Kidney (tissue), 14 donors: ENCODE data around the gene GADD45GIP1. TPM values are rescaled to one million over a fixed set of nuclear protein-coding genes. Genes with fewer than 3 reads are reported as not detected.
"Not testable (repeated sequence)": the region's sequence is repeated elsewhere in the genome, so short reads cannot be mapped to it uniquely, and the experiment has no call there.

Source experiments
- DNase-seq, 5 donors: peaks; one replicate each; pipeline ENCODE4 v3.0.0-alpha.2; 2013 to 2020
- FAIRE-seq: peaks from 2 replicates; lab custom pipeline; 2012; peaks lifted over from hg19 to GRCh38; lab: Jason Lieb, UNC
- H3K27ac ChIP-seq, 2 donors: one replicate each; pipeline ENCODE4 v1.7.0; 2013; ENCODE audit warnings: low read depth in 2 of 2, low read length in 2 of 2, inconsistent platforms in 1 of 2
- H3K27me3 ChIP-seq: one replicate; pipeline ENCODE4 v1.7.1; 2013; ENCODE audit warnings: low read length, inconsistent platforms; ENCODE audit not compliant: control insufficient read depth, insufficient read depth
- H3K36me3 ChIP-seq, 3 donors: one replicate each; pipeline versions ENCODE4 v1.7.0 to v1.7.1; 2013; ENCODE audit warnings: low read length in 3 of 3, control low read depth in 1 of 3, inconsistent platforms in 1 of 3; ENCODE audit not compliant: insufficient read depth in 3 of 3, control insufficient read depth in 2 of 3
- H3K4me1 ChIP-seq, 3 donors: one replicate each; pipeline versions ENCODE4 v1.7.0 to v1.7.1; 2013; ENCODE audit warnings: low read length in 3 of 3, inconsistent platforms in 1 of 3, low read depth in 1 of 3; ENCODE audit not compliant: control insufficient read depth in 2 of 3, insufficient read depth in 2 of 3
- H3K4me3 ChIP-seq, 3 donors: one replicate each; pipeline versions ENCODE4 v1.7.0 to v1.8.1; 2013; ENCODE audit warnings: low read length in 3 of 3, control low read depth in 1 of 3, inconsistent platforms in 1 of 3
- H3K9ac ChIP-seq, 3 donors: one replicate each; pipeline versions ENCODE4 v1.7.0 to v1.7.1; 2013; ENCODE audit warnings: low read length in 3 of 3, control low read depth in 1 of 3, inconsistent platforms in 1 of 3
- H3K9me3 ChIP-seq, 3 donors: one replicate each; pipeline versions ENCODE4 v1.7.0 to v1.7.1; 2013; ENCODE audit warnings: low read length in 3 of 3, control low read depth in 1 of 3, inconsistent platforms in 1 of 3; ENCODE audit not compliant: control insufficient read depth in 2 of 3, insufficient read depth in 1 of 3
- CTCF ChIP-seq: IDR thresholded peaks from 3 replicates; pipeline ENCODE4 v1.5.1; 2012; ENCODE audit warnings: mild to moderate bottlenecking, moderate library complexity, borderline replicate concordance; ENCODE audit not compliant: insufficient read depth; ENCODE audit errors: extremely low read depth
- intact Hi-C: fragments of 100-400 bp; cut with DNase I; formaldehyde crosslinking; loops from one replicate; pipeline ENCODE4 v1.11.1; 2022
- polyA plus RNA-seq: library from polyadenylated mRNA; stranded (reverse); fragments of 350-450 nt; fragmentation: Illumina TruSeq; extraction: RNeasy Lipid Tissue Mini Kit (QIAGEN cat#74804); gene quantifications from one replicate; pipeline ENCODE4 v1.2.3, GENCODE V29; 2014; ENCODE audit warnings: low read depth, low replicate concordance; ENCODE audit not compliant: insufficient read depth
- total RNA-seq: library from RNA; stranded (reverse); fragmentation: NEBNext Ultra II Directional; extraction: Animal tissue kit (Norgen Biotek cat#: 25700); gene quantifications from one replicate; pipeline ENCODE4 v1.2.1, GENCODE V29; 2021
- donor health status: control.
- donor health status: control.
- donor health status: control.
- donor health status: control.
- donor health status: control.
- donor health status: DM: yes; HTN: yes; CAD: no.
- donor health status: Normal renal cell carcinoma (clear cell type).

The GADD45GIP1 gene
- total and polyA plus RNA-seq, 2 donors from 2014 or later = 18.4 to 71.3 TPM

- peaks cover 0 to 9% (median 4%) of the 10 kb centered on the region in 3 donors for H3K4me1 ChIP-seq
- FAIRE-seq (no peak), DNase-seq (no peak)
- no peak overlapping the region for H3K27ac ChIP-seq
- H3K9me3 ChIP-seq = no peaks in the 10 kb centered on the region
- no peaks in the 10 kb centered on the region for H3K36me3 ChIP-seq
- no peak overlapping the region for H3K4me3 ChIP-seq
- H3K27me3 ChIP-seq = peaks cover 7% of the 10 kb centered on the region
- no peak overlapping the region for H3K9ac ChIP-seq
- intact Hi-C loops = loop anchor here (5.0 to 10.0 kb wide), 2 partner anchors 85 to 117 kb away; no protein-coding TSS in a partner anchor
- TF ChIP-seq CTCF = no peak
Observed at GRCh38 chr19:12979974-12980373, 23.0 kb upstream of the GADD45GIP1 start.

- not testable (repeated sequence) for H3K27me3 ChIP-seq, H3K9ac ChIP-seq, H3K9me3 ChIP-seq, H3K4me1 ChIP-seq, H3K27ac ChIP-seq, H3K36me3 ChIP-seq, DNase-seq, H3K4me3 ChIP-seq, FAIRE-seq
- intact Hi-C loops = loop anchor here (5.0 to 10.0 kb wide), 2 partner anchors 89 to 121 kb away; no protein-coding TSS in a partner anchor
Observed at GRCh38 chr19:12976109-12976508, 19.1 kb upstream of the GADD45GIP1 start.

GRCh38 chr19:12975221-12975741, 18.3 kb upstream of the GADD45GIP1 start:
- FAIRE-seq (no peak), DNase-seq (no peak)
- Histone ChIP-seq H3K4me3 (no peak overlapping the region), H3K27me3 (no peaks in the 10 kb centered on the region), H3K27ac (no peak overlapping the region), H3K4me1 (peaks cover 0 to 2% (median 0%) of the 10 kb centered on the region in 3 donors), H3K9ac (no peak overlapping the region), H3K9me3 (no peaks in the 10 kb centered on the region), H3K36me3 (no peaks in the 10 kb centered on the region)
- intact Hi-C loops = loop anchor here (5.0 to 10.0 kb wide), 2 partner anchors 90 to 122 kb away; no protein-coding TSS in a partner anchor
- TF ChIP-seq CTCF = no peak

GRCh38 chr19:12974301-12975220, 17.5 kb upstream of the GADD45GIP1 start:
- no peak overlapping the region for H3K27ac ChIP-seq
- no peaks in the 10 kb centered on the region for H3K9me3 ChIP-seq
- intact Hi-C loops = loop anchor here (5.0 to 10.0 kb wide), 2 partner anchors 90 to 123 kb away; no protein-coding TSS in a partner anchor
- H3K4me3 ChIP-seq = no peak overlapping the region
- TF ChIP-seq CTCF = no peak
- H3K36me3 ChIP-seq = no peaks in the 10 kb centered on the region
- H3K4me1 ChIP-seq = peaks cover 0 to 2% (median 0%) of the 10 kb centered on the region in 3 donors
- no peaks in the 10 kb centered on the region for H3K27me3 ChIP-seq
- FAIRE-seq (no peak), DNase-seq (no peak)
- H3K9ac ChIP-seq = no peak overlapping the region
